PFSK-1 (cell line): ENCODE data around the gene DAW1.

ENCODE experiments used
- FOXP2 ChIP-seq: optimal IDR thresholded peaks from 2 replicates; pipeline ENCODE3; 2011; ENCODE audit warnings: borderline replicate concordance, control low read depth, inconsistent platforms; ENCODE audit not compliant: insufficient read depth; ENCODE audit errors: extremely low read length, extremely low read depth
- POLR2AphosphoS5 ChIP-seq: IDR thresholded peaks from 2 replicates; pipeline ENCODE4 v1.6.1; 2012; ENCODE audit warnings: low read depth, mild to moderate bottlenecking, control low read depth, low read length, moderate library complexity
- SIN3A ChIP-seq: IDR thresholded peaks from 2 replicates; pipeline ENCODE4 v1.6.1; 2012; ENCODE audit warnings: mild to moderate bottlenecking, low read length, moderate library complexity, borderline replicate concordance; ENCODE audit not compliant: insufficient read depth
- TAF1 ChIP-seq: IDR thresholded peaks from 2 replicates; pipeline ENCODE4 v1.6.1; 2012; ENCODE audit warnings: low read length, control low read depth, borderline replicate concordance; ENCODE audit not compliant: insufficient read depth
- TF ChIP-seq, protein P1 (sequence below), 2 experiments: IDR thresholded peaks; 2 replicates each; pipeline versions ENCODE4 v1.6.1 to v1.8.0; 2011 to 2012; ENCODE audit warnings: low read depth in 2 of 2, low read length in 2 of 2, control low read depth in 1 of 2, inconsistent platforms in 1 of 2, mild to moderate bottlenecking in 1 of 2, moderate library complexity in 1 of 2; ENCODE audit not compliant: insufficient read depth in 1 of 2

DAW1 gene

GRCh38 chr2:227826563-227826962 is 44.9 kb upstream of the DAW1 start:
- TF ChIP-seq TAF1 (no peak), SIN3A (no peak)

DNA sequence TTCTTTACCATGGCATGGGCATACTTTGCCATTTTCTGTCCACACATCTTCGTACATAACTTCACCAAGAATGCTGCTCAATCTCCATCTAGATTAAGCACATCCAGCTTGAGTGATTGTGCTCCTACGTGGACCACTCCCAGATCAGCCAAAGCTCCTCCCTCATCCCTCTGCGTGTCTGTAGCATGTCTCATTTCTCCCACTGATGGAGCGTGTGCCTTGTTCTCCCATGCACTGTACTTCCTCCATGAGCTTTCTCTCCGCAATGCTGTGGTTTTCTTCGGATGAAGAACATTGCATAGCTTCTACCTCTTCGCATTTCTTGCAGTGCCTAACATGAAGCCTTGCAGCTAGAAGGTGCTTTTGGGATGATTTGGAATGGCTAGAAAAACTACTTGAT is 44.3 kb upstream of the DAW1 start:
- TF ChIP-seq, protein P1, sequence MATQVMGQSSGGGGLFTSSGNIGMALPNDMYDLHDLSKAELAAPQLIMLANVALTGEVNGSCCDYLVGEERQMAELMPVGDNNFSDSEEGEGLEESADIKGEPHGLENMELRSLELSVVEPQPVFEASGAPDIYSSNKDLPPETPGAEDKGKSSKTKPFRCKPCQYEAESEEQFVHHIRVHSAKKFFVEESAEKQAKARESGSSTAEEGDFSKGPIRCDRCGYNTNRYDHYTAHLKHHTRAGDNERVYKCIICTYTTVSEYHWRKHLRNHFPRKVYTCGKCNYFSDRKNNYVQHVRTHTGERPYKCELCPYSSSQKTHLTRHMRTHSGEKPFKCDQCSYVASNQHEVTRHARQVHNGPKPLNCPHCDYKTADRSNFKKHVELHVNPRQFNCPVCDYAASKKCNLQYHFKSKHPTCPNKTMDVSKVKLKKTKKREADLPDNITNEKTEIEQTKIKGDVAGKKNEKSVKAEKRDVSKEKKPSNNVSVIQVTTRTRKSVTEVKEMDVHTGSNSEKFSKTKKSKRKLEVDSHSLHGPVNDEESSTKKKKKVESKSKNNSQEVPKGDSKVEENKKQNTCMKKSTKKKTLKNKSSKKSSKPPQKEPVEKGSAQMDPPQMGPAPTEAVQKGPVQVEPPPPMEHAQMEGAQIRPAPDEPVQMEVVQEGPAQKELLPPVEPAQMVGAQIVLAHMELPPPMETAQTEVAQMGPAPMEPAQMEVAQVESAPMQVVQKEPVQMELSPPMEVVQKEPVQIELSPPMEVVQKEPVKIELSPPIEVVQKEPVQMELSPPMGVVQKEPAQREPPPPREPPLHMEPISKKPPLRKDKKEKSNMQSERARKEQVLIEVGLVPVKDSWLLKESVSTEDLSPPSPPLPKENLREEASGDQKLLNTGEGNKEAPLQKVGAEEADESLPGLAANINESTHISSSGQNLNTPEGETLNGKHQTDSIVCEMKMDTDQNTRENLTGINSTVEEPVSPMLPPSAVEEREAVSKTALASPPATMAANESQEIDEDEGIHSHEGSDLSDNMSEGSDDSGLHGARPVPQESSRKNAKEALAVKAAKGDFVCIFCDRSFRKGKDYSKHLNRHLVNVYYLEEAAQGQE (IDR thresholded peaks at IDR 0.05; ENCODE audit: insufficient read depth in 1 of 2, low read depth in 2 of 2, low read length in 2 of 2) = no peak
- TF ChIP-seq SIN3A = no peak
- TF ChIP-seq TAF1 = no peak
- TF ChIP-seq FOXP2 = no peak
- no peak for TF ChIP-seq POLR2AphosphoS5

DNA sequence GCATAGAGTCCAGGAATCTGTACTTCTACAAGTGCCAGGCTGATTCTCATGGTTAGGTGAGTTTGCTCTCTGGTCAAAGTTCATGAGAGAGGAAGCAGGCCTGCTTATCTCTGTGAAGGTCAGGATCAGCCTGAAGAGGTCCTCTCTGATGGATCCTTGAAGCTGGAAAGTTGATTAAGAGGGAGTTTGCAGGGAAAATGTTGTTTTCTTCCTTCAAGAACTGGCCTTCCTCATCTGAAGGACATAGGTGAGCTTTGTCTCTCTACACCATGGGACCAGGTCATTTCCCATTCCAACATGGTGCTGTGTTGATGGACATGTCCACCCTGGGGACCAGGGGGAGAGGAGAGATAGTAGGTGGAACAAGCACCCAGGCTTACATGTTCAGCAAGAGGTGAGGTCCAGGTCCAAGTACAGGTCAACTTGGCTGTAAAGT is 42.9 kb upstream of the DAW1 start:
- TF ChIP-seq SIN3A (no peak), POLR2AphosphoS5 (no peak), TAF1 (no peak), FOXP2 (no peak)
- TF ChIP-seq, protein P1 (IDR thresholded peaks at IDR 0.05; ENCODE audit: insufficient read depth in 1 of 2, low read depth in 2 of 2, low read length in 2 of 2) = no peak

- TF ChIP-seq TAF1 (no peak), FOXP2 (no peak)
- TF ChIP-seq, protein P1 (IDR thresholded peaks at IDR 0.05; ENCODE audit: insufficient read depth in 1 of 2, low read depth in 2 of 2, low read length in 2 of 2) = no peak
Measured at GRCh38 chr2:227829337-227829736, 42.1 kb upstream of the DAW1 start.

DNA sequence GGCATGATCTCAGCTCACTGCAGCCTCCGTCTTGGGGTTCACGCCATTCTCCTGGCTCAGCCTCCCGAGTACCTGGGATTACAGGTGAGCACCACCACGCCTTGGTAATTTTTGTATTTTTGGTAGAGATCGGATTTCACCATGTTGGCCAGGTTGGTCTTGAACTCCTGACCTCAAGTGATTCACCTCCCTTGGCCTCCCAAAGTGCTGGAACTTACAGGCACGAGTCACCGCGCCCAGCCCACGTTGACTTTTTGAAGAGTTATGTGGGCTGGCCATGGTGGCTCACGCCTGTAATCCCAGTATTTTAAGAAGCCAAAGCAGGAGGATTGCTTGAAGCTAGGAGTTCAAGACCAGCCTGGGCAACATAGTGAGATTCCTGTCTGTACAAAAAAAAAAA is 37.0 kb upstream of the DAW1 start:
- TF ChIP-seq, protein P1 (IDR thresholded peaks at IDR 0.05; ENCODE audit: insufficient read depth in 1 of 2, low read depth in 2 of 2, low read length in 2 of 2) = no peak
- TF ChIP-seq TAF1 = no peak
- TF ChIP-seq POLR2AphosphoS5 = no peak
- TF ChIP-seq FOXP2 = no peak
- no peak for TF ChIP-seq SIN3A
